Epithelial cell of esophagus (primary cell): Measurements from ENCODE around the gene U2AF2.

Experiments used
- DNase-seq: peaks from one replicate; pipeline ENCODE4 v3.0.0; 2010; ENCODE audit warnings: low read depth
- H3K4me3 ChIP-seq: 2 replicates; pipeline ENCODE4 v1.5.1; 2011; ENCODE audit warnings: mild to moderate bottlenecking, low read length, control low read depth
- CTCF ChIP-seq: IDR thresholded peaks from 2 replicates; pipeline ENCODE4 v1.5.1; 2011; ENCODE audit warnings: low read depth, mild to moderate bottlenecking, low read length, control low read depth, inconsistent platforms; ENCODE audit not compliant: insufficient read depth; ENCODE audit errors: missing control alignments

The U2AF2 gene

GRCh38 chr19:55674841-55675660 lies 20.2 kb downstream of the U2AF2 start, which contains the start of gene EPN1:
Gene EPN1 (plus strand): TSS chr19:55675226. CDS start chr19:55678628, 3,402 bp downstream.
- TF ChIP-seq CTCF: no peak

GRCh38 chr19:55675661-55676354 lies 21.0 kb downstream of the U2AF2 start:
- no peak for TF ChIP-seq CTCF
- no peak for DNase-seq
- H3K4me3 ChIP-seq: peak overlapping the region; percentile 91

More at GRCh38 chr19:55674841-55675660, 20.2 kb downstream of the U2AF2 start, which contains the start of gene EPN1:
- peak within 1 kb of the TSS; percentile 91 for H3K4me3 ChIP-seq
- DNase-seq: peak; percentile 98

- peak; percentile 25 for TF ChIP-seq CTCF
- peak; percentile 30 for DNase-seq
- H3K4me3 ChIP-seq: peak overlapping the region; percentile 91
These were observed 21.5 kb downstream of the U2AF2 start for GRCh38 chr19:55676383-55676782.

GRCh38 chr19:55676889-55677505 lies 22.2 kb downstream of the U2AF2 start:
- peak overlapping the region; percentile 10 for H3K4me3 ChIP-seq
- no peak for TF ChIP-seq CTCF
- peak; percentile 56 for DNase-seq

- H3K4me3 ChIP-seq: no peak overlapping the region
- no peak for TF ChIP-seq CTCF
- DNase-seq: no peak
These were observed 22.8 kb downstream of the U2AF2 start for GRCh38 chr19:55677572-55678028.

- no peak for DNase-seq
- no peak overlapping the region for H3K4me3 ChIP-seq
- TF ChIP-seq CTCF: no peak
These were observed 23.4 kb downstream of the U2AF2 start for GRCh38 chr19:55678121-55678671.
